HL-60 (cell line): Measurements from ENCODE around the gene SPATA1.
"Not testable (repeated sequence)": the region's sequence is repeated elsewhere in the genome, so short reads cannot be mapped to it uniquely, and the experiment has no call there.

Source experiments
- DNase-seq, 2 experiments: peaks; one replicate each; pipeline ENCODE4 v3.0.0-alpha.2; 2010 to 2020; ENCODE audit warnings: low read depth in 1 of 2, low spot score in 1 of 2
- H3K27ac ChIP-seq: fragments of 250-450 bp; sonication (Bioruptor Pico); replicated peaks from 2 replicates; pipeline ENCODE4 v1.5.1; 2020; ENCODE audit warnings: mild to moderate bottlenecking, moderate library complexity
- H3K27me3 ChIP-seq: fragments of 250-450 bp; sonication (Bioruptor Pico); 2 replicates; pipeline ENCODE4 v1.5.1; 2021; ENCODE audit warnings: mild to moderate bottlenecking, moderate library complexity; ENCODE audit not compliant: insufficient read depth, poor library complexity, severe bottlenecking
- H3K4me3 ChIP-seq: replicated peaks from 2 replicates; pipeline ENCODE4 v1.5.1; 2011; ENCODE audit warnings: mild to moderate bottlenecking, control low read depth, low read length; ENCODE audit not compliant: insufficient read depth
- GABPA ChIP-seq: IDR thresholded peaks from 2 replicates; pipeline ENCODE4 v1.6.1; 2012; ENCODE audit warnings: low read depth
- POLR2AphosphoS5 ChIP-seq: IDR thresholded peaks from 2 replicates; pipeline ENCODE4 v1.6.1; 2012; ENCODE audit warnings: low read depth
- SPI1 ChIP-seq: IDR thresholded peaks from 2 replicates; pipeline ENCODE4 v1.6.1; 2012; ENCODE audit warnings: low read depth, mild to moderate bottlenecking, borderline replicate concordance
- TF ChIP-seq, protein P1 (sequence below): IDR thresholded peaks from one replicate; pipeline ENCODE4 v1.5.1; 2011; ENCODE audit warnings: low read length, control low read depth, inconsistent platforms; ENCODE audit not compliant: insufficient read depth
- TF ChIP-seq, protein P2 (sequence below): IDR thresholded peaks from 2 replicates; pipeline ENCODE4 v1.6.1; 2012; ENCODE audit warnings: low read depth; ENCODE audit not compliant: insufficient replicate concordance

The SPATA1 gene

DNA sequence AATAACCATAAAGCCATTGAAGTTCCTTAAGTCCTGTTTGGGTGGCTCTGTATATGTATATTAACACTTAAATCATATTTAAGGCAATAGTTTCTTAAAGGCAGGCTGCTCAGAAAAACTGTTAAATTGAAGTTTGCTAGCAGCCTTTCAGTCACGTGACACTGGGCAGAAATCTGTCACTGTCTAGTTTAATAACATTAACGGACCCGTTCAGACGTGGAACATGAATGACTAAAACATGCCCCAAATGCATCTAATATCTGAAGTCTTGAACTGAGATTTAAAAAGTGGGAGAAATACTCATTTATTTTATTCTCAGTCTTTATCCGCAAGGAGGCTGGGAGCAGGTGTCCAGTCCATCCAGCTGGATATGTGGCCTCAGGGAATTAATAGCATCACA lies 3.3 kb upstream of the SPATA1 start:
- Histone ChIP-seq H3K27ac (no peak overlapping the region), H3K27me3 (no peaks in the 10 kb centered on the region), H3K4me3 (no peak overlapping the region)
- TF ChIP-seq, protein P1, sequence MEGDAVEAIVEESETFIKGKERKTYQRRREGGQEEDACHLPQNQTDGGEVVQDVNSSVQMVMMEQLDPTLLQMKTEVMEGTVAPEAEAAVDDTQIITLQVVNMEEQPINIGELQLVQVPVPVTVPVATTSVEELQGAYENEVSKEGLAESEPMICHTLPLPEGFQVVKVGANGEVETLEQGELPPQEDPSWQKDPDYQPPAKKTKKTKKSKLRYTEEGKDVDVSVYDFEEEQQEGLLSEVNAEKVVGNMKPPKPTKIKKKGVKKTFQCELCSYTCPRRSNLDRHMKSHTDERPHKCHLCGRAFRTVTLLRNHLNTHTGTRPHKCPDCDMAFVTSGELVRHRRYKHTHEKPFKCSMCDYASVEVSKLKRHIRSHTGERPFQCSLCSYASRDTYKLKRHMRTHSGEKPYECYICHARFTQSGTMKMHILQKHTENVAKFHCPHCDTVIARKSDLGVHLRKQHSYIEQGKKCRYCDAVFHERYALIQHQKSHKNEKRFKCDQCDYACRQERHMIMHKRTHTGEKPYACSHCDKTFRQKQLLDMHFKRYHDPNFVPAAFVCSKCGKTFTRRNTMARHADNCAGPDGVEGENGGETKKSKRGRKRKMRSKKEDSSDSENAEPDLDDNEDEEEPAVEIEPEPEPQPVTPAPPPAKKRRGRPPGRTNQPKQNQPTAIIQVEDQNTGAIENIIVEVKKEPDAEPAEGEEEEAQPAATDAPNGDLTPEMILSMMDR = no peak
- no peak for TF ChIP-seq GABPA
- DNase-seq = no peak

DNA sequence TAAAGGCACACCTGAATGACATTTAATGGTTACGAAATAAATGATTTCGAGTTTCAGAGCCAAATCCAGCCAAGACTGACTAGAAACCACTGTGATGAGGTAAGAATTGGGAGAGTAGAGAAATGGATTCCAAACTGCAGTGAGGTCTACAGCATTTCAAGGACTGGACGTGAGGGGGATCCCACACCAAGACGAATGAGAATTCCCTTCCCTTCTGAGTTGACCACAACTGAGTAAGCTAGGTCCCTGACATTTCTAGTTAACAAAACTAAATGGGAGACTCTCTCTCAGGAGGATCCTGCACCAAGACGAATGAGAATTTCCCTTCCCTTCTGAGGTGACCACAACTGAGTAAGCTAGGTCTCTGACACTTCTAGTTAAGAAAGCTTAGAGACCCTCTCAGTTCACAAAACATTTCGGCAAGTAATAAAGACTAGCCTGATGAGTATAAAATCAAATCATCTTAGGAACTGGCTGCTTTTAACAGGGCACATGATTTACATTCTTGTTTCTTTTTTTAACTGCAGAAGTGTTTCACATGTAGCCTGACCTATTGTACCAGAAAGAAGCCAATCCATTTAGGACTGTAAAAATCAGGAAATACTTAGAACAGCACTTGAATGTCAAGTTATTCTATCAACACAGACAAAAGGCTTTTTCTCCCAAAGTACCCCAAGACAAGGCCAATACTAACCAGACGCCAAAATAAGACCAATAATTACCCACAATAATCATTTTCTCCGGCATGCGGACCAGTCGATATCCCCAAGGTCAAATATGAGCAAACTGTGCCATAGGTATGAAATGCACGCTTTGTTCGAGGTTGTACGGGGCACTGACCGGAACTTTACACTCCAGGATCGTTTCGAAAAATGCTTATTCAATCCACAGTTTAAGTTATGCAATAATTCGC lies 1.4 kb upstream of the SPATA1 start:
- peak overlapping the region; percentile 88 for H3K27ac ChIP-seq
- DNase-seq = peak; percentile 17 to 44

DNA sequence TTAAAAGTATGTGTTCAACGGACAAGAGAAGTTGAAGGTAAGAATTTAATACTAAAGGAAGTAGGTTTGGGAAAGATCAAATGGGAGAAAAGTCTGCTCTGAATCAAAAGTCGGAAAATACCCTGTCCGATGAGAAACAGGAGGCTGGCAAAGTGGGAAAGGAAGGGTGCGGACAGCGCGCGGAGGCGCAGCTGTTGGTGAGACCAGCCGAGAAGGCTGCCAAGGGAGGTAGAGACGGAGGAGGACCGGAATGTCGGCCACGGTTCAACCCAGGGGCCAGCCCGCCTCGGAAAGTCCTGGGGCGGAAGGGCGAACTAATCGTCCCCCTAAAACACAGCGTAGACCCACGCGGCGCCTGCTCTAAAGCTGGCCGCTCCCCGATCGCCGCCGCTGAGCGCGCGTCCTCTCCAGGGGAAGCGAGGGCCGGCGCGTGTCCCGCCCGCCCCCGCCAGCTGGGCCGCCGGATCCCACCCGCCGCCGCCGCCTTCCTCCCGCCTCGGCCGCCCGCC lies 639 bp upstream of the SPATA1 start:
- TF ChIP-seq POLR2AphosphoS5 = no peak; the same call in 1 of the 2 replicates
- TF ChIP-seq GABPA = no peak
- TF ChIP-seq, protein P2, sequence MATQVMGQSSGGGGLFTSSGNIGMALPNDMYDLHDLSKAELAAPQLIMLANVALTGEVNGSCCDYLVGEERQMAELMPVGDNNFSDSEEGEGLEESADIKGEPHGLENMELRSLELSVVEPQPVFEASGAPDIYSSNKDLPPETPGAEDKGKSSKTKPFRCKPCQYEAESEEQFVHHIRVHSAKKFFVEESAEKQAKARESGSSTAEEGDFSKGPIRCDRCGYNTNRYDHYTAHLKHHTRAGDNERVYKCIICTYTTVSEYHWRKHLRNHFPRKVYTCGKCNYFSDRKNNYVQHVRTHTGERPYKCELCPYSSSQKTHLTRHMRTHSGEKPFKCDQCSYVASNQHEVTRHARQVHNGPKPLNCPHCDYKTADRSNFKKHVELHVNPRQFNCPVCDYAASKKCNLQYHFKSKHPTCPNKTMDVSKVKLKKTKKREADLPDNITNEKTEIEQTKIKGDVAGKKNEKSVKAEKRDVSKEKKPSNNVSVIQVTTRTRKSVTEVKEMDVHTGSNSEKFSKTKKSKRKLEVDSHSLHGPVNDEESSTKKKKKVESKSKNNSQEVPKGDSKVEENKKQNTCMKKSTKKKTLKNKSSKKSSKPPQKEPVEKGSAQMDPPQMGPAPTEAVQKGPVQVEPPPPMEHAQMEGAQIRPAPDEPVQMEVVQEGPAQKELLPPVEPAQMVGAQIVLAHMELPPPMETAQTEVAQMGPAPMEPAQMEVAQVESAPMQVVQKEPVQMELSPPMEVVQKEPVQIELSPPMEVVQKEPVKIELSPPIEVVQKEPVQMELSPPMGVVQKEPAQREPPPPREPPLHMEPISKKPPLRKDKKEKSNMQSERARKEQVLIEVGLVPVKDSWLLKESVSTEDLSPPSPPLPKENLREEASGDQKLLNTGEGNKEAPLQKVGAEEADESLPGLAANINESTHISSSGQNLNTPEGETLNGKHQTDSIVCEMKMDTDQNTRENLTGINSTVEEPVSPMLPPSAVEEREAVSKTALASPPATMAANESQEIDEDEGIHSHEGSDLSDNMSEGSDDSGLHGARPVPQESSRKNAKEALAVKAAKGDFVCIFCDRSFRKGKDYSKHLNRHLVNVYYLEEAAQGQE = no peak
- TF ChIP-seq, protein P1 = no peak
- TF ChIP-seq SPI1 = no peak
- DNase-seq = peak in 1 of 2 experiments; percentile 43
- Histone ChIP-seq H3K27me3 (no peaks in the 10 kb centered on the region), H3K27ac (peak overlapping the region; percentile 88), H3K4me3 (peak overlapping the region; percentile 83)

More for the DNA sequence above, 1.4 kb upstream of the SPATA1 start:
- Histone ChIP-seq H3K27me3 (no peaks in the 10 kb centered on the region), H3K4me3 (peak overlapping the region; percentile 83)
- TF ChIP-seq, protein P1 = no peak
- peak; percentile 12; the same call in 1 of the 2 replicates for TF ChIP-seq GABPA

DNA sequence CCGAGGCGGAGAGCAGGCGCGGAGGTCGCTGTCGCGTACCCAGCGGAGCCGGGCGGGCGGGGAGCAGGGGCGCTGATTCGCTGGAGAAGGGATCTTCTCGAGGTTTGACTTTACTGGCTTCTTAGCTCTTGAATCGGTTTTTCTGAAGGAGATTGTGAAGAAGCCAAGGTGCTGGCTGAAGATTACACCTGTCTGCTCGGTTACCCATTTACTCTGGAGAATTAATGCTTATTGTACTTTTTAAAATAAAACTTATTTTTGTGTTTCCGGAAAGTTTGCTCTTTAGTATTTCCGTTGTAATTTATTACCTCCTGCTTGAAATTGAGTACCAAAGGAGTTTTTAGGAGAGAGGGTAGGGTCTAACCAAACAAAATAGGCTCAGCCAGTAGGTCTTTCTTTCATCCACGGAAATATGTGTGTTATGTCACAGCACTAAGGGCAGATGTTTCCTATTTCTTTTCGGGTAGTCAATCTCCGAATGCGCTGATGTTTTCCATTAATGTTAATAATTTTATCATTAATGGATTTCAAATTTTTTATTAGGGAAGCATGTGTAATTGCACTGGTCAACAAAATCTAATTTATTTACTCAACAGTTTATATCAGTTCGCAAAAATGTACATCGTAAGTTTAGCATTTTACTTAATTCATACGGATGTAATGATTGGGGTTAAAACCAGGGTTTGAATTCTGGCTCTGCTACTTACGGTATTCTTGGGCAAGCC lies 705 bp downstream of the SPATA1 start:
- DNase-seq = no peak
- Histone ChIP-seq H3K27ac (peak overlapping the region; percentile 88), H3K4me3 (peak overlapping the region; percentile 83), H3K27me3 (no peaks in the 10 kb centered on the region)
- 0 out of 2 replicates have a peak, but pooled peaks have one; percentile 1 for TF ChIP-seq GABPA
- TF ChIP-seq POLR2AphosphoS5 = no peak
- TF ChIP-seq, protein P2 = no peak
- TF ChIP-seq, protein P1 = no peak
- TF ChIP-seq SPI1 = no peak

DNA sequence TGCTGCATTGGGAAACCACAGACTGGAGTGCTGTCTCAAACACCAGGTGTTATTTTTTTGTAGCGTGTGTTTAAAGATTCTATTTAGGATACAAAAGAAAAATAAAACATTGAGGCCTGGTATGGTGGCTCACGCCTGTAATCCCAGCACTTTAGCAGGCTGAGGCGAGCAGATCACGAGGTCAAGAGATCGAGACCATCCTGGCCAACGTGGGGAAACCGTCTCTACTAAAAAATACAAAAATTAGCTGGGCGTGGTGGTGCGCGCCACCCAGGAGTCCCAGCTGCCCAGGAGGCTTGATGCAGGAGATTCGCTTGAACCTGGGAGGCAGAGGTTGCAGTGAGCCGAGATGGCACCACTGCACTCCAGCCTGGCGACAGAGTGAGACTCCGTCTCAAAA lies 1.7 kb downstream of the SPATA1 start:
- not testable (repeated sequence) for H3K4me3 ChIP-seq

More for the DNA sequence above, 1.7 kb downstream of the SPATA1 start:
- not testable (repeated sequence) for H3K27ac ChIP-seq, H3K27me3 ChIP-seq, DNase-seq
